ENCODE results near the gene YPEL1.
"Not testable (repeated sequence)": the region's sequence is repeated elsewhere in the genome, so short reads cannot be mapped to it uniquely, and the experiment has no call there.

The YPEL1 gene

DNA sequence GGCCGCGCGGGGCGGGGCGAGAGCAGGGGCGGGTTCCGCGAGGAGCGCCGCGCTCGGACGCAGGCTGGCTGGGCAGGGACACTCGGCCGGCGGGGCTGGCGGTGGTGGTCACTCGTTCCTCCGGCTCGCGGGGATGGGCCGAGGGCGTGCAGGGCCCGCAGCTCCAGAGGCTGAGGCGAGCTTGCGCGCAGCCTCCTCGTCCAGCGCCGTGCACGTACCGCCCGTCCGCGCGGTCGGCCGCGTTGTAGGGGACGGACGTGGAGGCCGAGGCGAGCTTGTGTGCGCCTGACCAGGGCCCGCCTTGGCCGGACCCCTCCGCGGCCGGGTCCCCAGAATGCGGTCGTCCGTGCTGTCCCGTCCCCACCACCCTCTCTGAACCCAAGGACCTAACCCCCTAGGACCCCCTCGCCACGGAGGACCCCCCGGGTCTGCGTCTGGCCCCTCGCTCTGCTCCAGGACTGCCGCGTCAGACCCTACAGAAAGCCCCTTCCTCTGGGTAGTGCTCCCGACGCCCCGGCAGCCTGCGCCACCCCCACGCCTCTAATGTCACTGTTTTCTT, 569 bp upstream of the YPEL1 start:
- Mint-ChIP-seq H3K36me3 (no peaks in the 10 kb centered on the region), H3K9me3 (no peaks in the 10 kb centered on the region), H3K4me1 (peaks cover 16% of the 10 kb centered on the region), H3K4me3 (peak overlapping the region; percentile 66), H3K27ac (no peak overlapping the region), H3K27me3 (no peaks in the 10 kb centered on the region)

DNA sequence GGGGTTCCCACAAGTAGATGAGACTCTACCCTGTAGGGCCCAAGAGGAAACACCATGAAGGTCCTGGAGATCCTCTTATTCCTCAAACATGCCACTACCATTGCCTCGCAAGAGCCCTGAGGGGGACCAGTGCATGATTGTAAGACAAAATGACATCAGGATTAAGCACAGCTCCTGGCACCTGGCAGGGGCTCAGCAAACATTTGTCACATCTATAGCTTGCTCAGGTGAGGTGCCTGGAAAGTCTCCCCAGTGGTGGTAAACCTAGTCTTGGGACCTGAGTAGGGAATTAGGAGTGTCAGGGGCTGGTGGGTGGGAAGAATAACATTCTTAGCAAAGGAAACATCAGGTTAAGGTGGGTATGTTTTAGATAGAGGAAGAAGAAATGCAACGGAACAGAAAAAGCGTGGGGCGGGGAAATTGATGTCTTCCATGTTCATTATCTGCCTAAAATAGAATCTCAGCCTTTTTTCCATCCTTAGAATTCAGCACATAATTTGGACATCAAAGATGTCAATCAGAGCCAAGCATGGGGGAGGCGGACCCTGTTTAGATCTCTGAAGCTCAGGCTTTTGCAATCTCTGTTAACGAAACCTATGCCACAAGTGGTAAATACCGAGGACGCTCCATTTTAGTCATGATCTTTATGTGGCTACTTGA, 924 bp downstream of the YPEL1 start:
- H3K4me3 Mint-ChIP-seq: peak overlapping the region; percentile 89
- no peaks in the 10 kb centered on the region for H3K9me3 Mint-ChIP-seq
- peaks cover 16% of the 10 kb centered on the region for H3K4me1 Mint-ChIP-seq
- no peaks in the 10 kb centered on the region for H3K36me3 Mint-ChIP-seq
- H3K27ac Mint-ChIP-seq: no peak overlapping the region
- H3K27me3 Mint-ChIP-seq: no peaks in the 10 kb centered on the region

GRCh38 chr22:21731503-21731902, 4.1 kb downstream of the YPEL1 start:
- no peaks in the 10 kb centered on the region for H3K36me3 Mint-ChIP-seq
- H3K27ac Mint-ChIP-seq: no peak overlapping the region
- no peak overlapping the region for H3K4me3 Mint-ChIP-seq

GRCh38 chr22:21730535-21731308, 4.9 kb downstream of the YPEL1 start:
- Mint-ChIP-seq H3K4me1 (peaks cover 24% of the 10 kb centered on the region), H3K9me3 (no peaks in the 10 kb centered on the region), H3K4me3 (no peak overlapping the region), H3K27me3 (no peaks in the 10 kb centered on the region), H3K36me3 (no peaks in the 10 kb centered on the region), H3K27ac (no peak overlapping the region)

More at GRCh38 chr22:21731503-21731902, 4.1 kb downstream of the YPEL1 start:
- H3K9me3 Mint-ChIP-seq: no peaks in the 10 kb centered on the region
- H3K27me3 Mint-ChIP-seq: no peaks in the 10 kb centered on the region
- H3K4me1 Mint-ChIP-seq: peaks cover 23% of the 10 kb centered on the region

DNA sequence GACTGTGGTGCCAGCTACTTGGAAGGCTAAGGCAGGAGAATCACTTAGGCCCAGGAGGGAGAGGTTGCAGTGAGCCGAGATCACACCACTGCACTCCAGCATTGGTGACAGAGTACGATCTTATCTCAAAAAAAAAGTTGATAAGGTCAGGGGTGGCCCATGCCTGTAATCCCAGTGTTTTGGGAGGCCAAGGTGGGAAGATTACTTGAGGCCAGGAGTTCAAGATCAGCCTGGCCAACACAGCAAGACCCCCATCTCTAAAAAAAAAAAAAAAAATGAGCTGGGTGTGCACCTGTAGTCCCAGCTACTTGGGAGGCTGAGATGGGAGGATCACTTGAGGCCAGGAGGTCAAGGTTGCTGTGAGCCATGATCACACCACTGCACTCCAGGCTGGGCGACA, 6.4 kb downstream of the YPEL1 start:
- peaks cover 13% of the 10 kb centered on the region for H3K4me1 Mint-ChIP-seq
- H3K36me3 Mint-ChIP-seq, H3K4me3 Mint-ChIP-seq, H3K27ac Mint-ChIP-seq, H3K27me3 Mint-ChIP-seq, H3K9me3 Mint-ChIP-seq: not testable (repeated sequence)

GRCh38 chr22:21728270-21728669, 7.3 kb downstream of the YPEL1 start:
- Mint-ChIP-seq H3K4me1 (peaks cover 8% of the 10 kb centered on the region), H3K4me3 (no peak overlapping the region), H3K27ac (no peak overlapping the region), H3K36me3 (no peaks in the 10 kb centered on the region), H3K27me3 (no peaks in the 10 kb centered on the region), H3K9me3 (no peaks in the 10 kb centered on the region)

- Mint-ChIP-seq H3K9me3 (no peaks in the 10 kb centered on the region), H3K27me3 (no peaks in the 10 kb centered on the region), H3K36me3 (no peaks in the 10 kb centered on the region), H3K4me3 (no peak overlapping the region), H3K4me1 (peaks cover 8% of the 10 kb centered on the region), H3K27ac (no peak overlapping the region)
These were observed 7.8 kb downstream of the YPEL1 start for GRCh38 chr22:21727768-21728167.

DNA sequence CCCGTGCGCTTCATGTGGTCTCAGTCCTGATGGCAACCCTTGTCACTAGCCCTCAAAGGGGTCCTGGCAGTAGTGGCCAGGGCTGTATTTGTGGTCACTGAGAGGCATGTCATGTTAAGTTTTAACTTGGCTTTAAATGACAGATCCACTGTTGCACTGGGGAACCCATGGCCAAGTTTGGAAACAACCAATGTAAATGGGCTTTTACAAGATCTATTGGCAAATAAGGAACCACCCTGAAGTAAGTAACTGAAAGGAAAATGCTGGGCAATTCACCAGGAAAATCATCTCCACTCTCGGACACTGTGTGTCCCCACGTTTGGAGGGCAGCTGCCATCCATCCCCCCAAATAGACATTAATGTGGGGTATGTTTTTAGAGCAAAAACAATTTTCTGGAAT, 8.4 kb downstream of the YPEL1 start:
- H3K4me3 Mint-ChIP-seq: no peak overlapping the region
- no peaks in the 10 kb centered on the region for H3K27me3 Mint-ChIP-seq

GRCh38 chr22:21726650-21727049, 8.9 kb downstream of the YPEL1 start:
- no peaks in the 10 kb centered on the region for H3K36me3 Mint-ChIP-seq
- peaks cover 8% of the 10 kb centered on the region for H3K4me1 Mint-ChIP-seq
- H3K4me3 Mint-ChIP-seq: no peak overlapping the region
- H3K9me3 Mint-ChIP-seq: no peaks in the 10 kb centered on the region
- no peaks in the 10 kb centered on the region for H3K27me3 Mint-ChIP-seq
- H3K27ac Mint-ChIP-seq: no peak overlapping the region

More for the DNA sequence above, 8.4 kb downstream of the YPEL1 start:
- Mint-ChIP-seq H3K4me1 (peaks cover 8% of the 10 kb centered on the region), H3K9me3 (no peaks in the 10 kb centered on the region), H3K36me3 (no peaks in the 10 kb centered on the region), H3K27ac (no peak overlapping the region)

DNA sequence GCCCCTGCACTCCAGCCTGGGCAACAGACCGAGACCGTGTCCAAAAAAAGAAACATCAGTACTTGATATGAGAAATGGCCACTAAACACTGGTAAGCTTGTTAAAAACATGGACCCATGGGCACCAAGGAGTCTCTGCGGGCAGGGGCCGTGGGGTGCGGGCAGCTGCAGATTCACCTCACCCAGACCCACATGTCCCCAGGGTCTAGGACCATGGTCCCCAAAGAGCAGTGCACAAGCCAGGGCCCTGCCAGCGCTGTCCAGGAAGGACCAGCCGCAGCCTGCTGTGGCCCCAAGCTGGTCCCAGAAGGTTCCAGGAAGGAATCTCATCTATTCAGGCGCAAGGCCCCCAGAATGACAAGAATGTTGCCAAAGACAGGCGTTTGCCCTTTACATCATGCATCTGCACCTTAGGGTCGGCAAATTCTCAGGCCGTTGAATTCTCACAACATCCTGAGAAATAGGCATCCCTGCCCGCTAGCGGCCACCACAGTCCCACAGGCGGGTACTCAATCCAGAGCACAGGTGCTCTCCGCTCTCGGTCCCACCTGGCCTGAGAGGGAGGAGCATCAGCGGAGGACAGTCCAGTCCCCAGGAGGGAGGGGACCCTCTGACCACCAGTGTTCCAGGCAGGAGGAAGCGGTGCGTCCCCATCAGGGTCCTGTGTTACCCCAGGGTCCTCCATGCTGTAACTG, 9.5 kb downstream of the YPEL1 start:
- Mint-ChIP-seq H3K27me3 (no peaks in the 10 kb centered on the region), H3K4me3 (no peak overlapping the region), H3K36me3 (no peaks in the 10 kb centered on the region), H3K27ac (no peak overlapping the region), H3K9me3 (no peaks in the 10 kb centered on the region), H3K4me1 (peaks cover 8% of the 10 kb centered on the region)

- H3K27me3 Mint-ChIP-seq, H3K4me1 Mint-ChIP-seq, H3K36me3 Mint-ChIP-seq, H3K27ac Mint-ChIP-seq, H3K4me3 Mint-ChIP-seq, H3K9me3 Mint-ChIP-seq: not testable (repeated sequence)
These were observed 11.1 kb downstream of the YPEL1 start for GRCh38 chr22:21724496-21724895.

DNA sequence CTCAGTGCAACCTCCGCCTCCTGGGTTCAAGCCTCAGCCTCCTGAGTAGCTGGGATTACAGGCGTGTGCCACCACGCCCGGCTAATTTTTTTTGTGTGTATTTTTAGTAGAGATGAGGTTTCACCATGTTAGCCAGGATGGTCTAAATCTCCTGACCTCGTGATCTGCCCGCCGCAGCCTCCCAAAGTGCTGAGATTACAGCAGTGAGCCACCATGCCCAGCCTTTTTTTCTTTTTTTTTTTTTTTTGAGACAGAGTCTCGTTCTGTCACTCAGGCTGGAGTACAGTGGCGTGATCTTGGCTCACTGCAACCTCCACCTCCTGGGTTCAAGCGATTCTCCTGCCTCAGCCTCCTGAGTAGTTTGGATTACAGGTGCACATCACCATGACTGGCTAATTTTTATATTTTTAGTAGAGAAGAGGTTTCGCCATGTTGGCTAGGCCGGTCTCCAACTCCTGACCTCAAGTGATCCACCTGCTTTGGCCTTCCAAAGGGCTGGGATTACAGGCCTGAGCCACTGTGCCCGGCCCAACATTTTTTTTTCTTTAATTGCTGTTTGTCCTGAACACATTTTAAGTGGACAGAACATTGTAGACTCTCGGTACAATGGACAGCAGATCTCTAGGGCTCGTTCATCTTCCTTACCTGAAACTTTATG, 14.3 kb downstream of the YPEL1 start:
- not testable (repeated sequence) for H3K4me3 Mint-ChIP-seq, H3K27me3 Mint-ChIP-seq, H3K36me3 Mint-ChIP-seq, H3K9me3 Mint-ChIP-seq, H3K27ac Mint-ChIP-seq, H3K4me1 Mint-ChIP-seq

DNA sequence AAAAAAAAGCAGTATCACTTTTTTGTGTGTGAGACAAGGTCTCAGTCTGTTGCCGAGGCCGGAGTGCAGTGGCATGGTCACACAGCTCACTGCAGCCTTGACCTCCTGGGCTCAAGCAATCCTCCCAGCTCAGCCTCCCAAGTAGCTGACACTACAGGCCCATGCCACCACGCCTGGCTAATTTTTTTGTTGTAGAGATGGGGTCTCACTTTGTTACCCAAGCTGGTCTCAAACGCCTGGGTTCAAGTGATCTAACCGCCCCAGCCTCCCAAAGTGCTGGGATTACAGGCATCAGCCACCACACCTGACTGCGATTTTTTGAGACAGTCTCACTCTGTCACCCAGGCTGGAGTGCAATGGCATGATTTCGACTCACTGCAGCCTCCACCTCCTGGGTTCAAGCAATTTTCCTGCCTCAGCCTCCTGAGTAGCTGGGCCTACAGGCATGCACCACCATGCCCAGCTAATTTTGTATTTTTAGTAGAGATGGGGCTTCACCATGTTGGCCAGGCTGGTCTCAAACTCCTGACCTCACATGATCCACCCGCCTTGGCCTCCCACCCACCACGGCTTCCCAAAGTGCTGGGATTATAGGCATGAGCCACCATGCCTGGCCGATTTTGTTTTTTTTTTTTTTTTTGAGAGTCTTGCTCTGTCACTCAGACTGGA, 15.3 kb downstream of the YPEL1 start:
- H3K27ac Mint-ChIP-seq, H3K9me3 Mint-ChIP-seq, H3K4me3 Mint-ChIP-seq, H3K27me3 Mint-ChIP-seq, H3K4me1 Mint-ChIP-seq, H3K36me3 Mint-ChIP-seq: not testable (repeated sequence)

GRCh38 chr22:21719024-21719423, 16.6 kb downstream of the YPEL1 start:
- Mint-ChIP-seq H3K27ac (no peak overlapping the region), H3K4me1 (no peaks in the 10 kb centered on the region), H3K27me3 (no peaks in the 10 kb centered on the region), H3K4me3 (no peak overlapping the region), H3K36me3 (no peaks in the 10 kb centered on the region), H3K9me3 (no peaks in the 10 kb centered on the region)

DNA sequence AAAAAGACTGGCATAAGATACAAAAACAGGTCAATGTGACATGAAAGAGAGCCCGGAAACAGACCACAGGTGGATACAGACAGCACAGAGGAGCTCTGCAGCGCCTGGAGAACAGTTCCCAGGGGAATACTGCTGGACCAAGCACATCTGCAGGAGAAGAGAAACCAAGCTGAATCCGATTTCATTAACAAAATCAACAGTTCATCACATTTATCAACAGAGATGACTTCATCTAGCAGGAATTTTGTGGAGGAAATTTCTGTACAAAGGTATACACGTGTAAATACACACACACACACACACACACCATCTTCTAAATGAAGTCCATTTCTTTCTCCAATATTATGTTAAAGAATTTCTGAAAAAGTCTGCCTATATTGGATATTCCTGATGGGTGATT, 17.1 kb downstream of the YPEL1 start:
- H3K4me3 Mint-ChIP-seq: no peak overlapping the region
- H3K27me3 Mint-ChIP-seq: no peaks in the 10 kb centered on the region
- H3K4me1 Mint-ChIP-seq: peaks cover 1% of the 10 kb centered on the region
- no peaks in the 10 kb centered on the region for H3K9me3 Mint-ChIP-seq
- H3K27ac Mint-ChIP-seq: no peak overlapping the region
- H3K36me3 Mint-ChIP-seq: no peaks in the 10 kb centered on the region
